Stimulated activated CD8-positive, alpha-beta memory T cell treated with anti-CD3 and anti-CD28 coated beads, Interleukin-7, amount 100 ng/mL, for 4 hours (primary cell): ENCODE data around the gene SLC25A23.

Source experiments
- DNase-seq, 2 donors: peaks; one replicate each; pipeline ENCODE4 v3.0.0-alpha.2; 2020; ENCODE audit warnings: low read depth in 2 of 2

SLC25A23 gene

GRCh38 chr19:6424939-6425731, 34.5 kb downstream of the SLC25A23 start:
- peak; percentile 99 to 100 for DNase-seq

DNA sequence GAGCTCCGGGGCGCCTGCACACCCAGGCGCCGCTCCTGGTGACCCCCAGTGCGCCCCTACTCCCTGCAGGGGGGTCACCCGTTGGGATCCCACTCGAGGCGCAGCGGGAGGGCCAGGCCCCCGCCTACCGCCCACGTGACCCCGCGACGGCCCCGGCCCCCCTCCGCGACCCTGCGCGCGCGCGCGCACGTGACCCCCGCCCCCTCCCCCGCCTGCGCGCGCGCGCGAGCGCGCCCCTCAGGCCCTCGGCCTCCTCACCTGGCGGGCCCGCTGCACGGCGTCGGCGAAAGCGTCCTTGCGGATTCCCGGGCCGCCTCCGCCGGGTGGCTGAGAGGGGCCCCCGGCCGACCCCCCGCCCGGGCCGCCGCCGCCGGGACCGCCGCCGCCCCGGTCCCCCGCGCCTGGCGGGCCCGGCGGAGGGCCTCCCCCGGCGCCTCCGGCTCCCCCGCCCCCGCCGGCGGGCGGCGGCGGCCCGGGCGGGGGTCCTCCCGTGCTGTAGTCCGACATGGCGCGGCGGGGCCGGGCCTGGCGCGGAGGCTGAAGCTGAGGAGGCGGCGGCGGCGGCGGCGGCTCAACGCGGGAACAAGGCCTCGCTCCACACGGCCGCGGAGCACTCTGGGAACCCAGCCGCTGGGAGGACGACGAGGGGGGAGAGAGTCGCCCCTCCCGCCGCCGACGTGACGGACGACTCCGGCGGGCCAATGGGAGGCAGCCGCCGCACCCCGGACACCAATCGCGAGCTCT, 35.2 kb downstream of the SLC25A23 start, which contains the start of gene KHSRP:
KHSRP (minus strand) TSS at position 617 of the 744 bp plus-strand sequence; CDS start at position 507, 110 bp downstream.
- DNase-seq = peak in 1 of 2 donors; percentile 36

DNA sequence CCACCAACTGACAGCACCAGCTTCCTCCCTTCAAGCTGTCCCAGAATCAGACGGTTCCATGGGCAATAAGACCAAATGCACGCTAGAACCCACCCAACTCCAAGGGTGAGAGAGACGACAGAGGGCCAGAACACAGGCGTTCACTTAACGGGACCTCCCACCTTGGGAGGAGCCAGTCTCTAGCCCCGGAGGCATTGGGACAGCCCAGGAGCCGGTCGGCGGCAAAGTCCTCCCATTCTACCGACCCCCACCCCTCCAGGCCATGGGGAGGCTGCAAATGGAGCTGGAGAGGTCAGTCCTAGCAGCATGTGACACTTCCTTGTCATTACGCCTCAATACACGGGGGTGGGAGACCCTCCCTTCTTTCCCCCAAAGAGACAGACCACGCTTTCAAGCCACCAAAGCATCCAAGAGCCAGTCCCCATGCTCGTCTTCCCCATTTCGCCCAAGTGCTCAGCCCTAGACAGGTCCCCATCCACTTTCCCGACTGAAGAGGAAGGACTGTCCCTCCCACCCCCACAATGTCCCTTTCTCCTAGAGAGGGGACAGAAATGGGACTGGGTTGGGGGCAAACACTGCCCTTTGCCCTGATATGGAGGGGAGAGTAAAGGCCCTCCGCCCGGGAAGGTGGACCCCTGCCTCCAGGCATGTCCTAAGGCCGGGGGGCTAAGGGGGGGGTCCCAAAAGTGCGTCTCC, 35.9 kb downstream of the SLC25A23 start:
- no peak for DNase-seq

- no peak for DNase-seq
These were observed 38.2 kb downstream of the SLC25A23 start for GRCh38 chr19:6421075-6422014.

GRCh38 chr19:6418562-6418932, 41.0 kb downstream of the SLC25A23 start:
- DNase-seq = no peak

DNA sequence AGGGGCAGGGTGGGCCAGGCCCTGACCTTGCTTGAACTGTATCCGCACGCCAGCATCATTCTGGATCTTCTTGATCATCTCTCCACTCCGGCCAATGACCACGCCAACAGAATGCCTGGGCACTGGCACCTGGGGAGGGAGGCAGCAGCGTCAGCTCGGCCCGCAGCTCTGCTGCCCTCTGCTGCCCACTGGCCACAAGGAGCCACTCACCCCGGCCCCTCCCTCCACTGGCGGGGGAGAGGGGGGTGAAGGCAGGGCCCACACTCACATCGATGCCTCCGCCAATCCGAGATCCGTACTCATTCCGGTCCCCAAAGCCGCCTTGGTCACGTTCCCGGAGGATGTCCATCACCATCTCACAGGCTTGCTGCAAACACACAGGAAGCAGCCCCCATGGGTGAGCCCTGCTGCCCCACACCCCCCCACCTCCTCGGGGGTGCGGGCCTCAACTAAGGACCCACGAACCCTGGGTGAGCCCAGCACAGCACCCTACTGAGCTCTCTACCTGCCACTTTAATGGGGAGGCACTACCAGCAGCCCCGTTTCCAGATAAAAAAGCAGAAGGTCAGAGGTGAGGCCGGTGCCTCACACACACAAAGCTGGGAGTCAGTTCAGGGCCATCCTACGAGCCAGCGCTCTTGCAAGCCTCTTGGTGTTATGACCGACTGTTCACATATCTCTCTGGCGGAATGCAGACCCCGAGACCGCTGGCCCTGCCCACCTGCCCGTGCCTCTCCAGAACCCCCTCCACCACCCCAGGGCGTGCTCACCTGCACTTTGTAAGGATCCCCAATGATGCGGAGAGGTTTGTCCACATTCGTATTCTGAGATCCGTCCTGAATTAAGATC, 41.7 kb downstream of the SLC25A23 start:
- DNase-seq = no peak

DNA sequence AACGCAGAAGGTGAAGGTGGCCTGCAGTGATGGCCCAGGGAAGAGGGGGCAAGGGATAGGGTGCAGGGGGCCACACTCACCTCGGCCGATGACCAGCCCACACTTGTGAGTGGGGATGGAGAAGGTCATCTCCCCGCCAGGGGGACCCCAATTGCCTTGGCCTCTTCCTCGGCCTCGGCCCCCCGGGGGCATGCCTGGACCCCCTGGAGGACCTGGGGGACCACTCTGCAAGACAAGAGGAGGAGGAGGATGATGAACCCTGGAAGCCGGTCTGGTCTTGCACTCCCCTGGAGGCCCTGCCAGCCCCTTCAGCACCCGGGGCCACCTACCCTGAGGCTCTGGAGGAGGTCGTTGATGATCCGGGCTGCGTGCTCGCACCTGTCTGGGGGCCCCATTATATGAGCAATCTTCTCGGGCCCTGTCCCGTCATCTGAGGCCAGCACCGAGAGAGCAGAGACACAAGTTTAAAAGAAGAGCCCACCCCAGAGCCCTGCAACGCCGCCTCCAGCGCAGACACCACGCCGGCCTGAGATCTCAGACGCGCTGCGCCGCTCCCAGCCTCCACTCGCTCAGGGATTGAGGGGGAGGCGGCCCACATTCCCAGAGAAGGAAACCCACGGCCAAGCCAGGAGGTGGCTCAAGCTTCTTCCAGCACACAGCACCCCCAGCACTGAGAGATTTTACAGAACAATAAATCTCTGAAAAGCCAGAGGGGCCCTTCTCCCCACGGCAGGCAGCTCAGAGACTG, 42.8 kb downstream of the SLC25A23 start:
- DNase-seq = no peak

DNA sequence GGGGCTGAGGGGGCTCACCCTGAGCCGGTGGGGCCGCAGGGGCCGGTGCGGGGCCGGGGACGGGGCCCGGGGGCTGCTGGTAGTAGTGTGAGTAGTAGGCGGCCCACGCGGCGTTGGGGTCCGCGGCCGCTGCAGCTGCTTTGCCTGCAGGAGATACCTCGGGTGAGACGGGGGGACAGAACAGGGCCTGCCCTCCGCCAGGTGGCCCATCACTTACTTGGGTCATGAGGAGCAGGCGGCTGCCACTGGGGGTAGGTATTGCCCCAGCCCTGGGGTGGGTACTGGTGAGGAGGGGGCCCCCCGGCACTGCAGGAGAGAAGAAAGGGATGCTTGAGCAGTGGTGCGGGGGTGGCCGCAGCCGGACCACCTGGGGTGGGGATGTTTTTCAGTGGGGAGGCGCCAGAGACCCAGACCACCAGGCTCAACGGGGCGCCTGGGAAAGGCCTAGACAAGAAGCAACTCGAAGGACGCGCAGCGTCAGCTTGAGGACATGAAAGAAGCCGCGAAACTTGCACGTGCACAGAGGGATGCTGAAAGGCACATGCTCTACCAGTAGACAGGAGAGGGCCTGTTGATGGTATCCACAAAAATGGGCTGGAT, 43.9 kb downstream of the SLC25A23 start:
- DNase-seq = no peak

DNA sequence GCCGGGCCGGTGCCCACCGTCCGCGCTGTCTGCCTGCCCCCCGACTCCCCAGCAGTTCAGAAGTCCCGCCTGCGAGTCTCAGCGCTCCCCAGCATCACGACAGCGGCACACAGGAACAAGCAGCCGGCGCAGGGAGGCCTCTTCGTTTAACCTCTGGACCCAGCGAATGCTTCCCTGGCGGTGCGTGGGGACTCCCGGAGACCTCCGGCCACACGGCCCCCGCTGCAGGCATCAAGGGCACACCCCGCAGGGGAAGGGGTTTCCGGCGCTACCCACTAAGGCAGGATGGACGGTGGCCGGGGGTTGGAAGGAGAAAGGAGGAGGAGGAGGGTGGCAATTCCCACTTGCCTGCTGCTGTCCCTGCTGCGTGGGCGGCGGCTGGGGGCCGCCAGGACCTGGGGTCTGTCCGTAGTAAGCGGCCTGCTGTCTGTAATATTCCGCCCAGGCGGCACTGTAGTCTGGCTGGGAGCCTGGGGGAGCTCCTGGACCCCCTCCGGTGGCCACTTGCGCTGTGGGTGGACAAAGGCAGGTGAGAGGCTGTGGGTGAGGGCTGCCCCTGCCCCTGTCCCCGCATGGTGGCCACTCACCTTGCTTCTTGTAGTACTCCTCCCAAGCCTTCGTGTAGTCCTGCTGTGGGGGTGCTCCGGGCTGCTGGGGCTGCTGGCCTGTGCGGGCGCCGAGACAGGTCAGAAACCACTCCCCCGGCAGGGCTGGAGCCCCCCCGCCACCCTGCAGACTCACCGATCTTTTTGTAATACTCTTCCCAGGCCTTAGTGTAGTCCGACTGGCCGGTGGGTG, 44.6 kb downstream of the SLC25A23 start:
- DNase-seq = no peak

DNA sequence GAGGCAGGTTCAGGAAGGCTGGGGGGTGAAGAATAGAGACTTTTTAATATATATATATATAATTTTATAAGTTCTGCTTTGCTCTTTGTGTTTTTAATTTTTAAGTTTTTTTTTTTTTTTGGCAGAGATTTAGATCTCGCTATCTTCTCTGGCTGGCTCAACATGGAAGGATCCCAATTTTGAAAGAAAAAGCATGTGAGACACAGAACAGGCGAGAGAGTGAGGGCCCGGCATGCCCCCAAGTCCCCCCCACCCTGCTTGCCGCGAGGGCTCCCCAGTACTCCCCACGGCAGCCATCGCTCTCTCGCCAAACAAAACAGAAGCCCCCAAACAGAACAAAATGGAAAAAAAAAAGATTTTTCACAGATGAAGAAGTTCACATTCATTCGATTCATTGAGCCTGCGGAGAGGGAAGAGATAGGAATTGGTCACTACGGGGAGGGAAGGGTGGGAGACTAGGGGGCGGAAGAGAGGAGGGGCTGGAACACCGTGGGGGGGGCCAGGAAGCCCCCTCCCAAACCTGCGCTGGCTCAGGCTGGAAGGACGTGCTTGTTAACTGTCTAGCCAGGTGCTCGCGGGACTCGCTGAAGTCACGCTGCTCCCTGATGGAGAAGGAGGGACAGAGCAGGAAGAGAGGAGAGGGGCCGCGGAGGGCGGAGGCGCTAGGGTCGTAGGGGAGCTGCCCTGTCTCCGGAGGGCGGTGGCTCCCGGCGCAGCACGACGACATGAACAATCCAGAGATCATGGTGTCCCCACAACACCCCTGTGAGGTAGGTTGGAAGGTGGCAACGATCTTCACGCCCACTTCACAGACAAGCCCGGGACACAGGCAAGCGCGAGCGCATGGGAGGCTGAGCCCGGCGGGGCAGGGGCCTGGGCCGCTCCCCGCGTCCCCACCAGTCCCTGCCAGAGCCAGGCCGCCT, 45.6 kb downstream of the SLC25A23 start:
- no peak for DNase-seq

DNA sequence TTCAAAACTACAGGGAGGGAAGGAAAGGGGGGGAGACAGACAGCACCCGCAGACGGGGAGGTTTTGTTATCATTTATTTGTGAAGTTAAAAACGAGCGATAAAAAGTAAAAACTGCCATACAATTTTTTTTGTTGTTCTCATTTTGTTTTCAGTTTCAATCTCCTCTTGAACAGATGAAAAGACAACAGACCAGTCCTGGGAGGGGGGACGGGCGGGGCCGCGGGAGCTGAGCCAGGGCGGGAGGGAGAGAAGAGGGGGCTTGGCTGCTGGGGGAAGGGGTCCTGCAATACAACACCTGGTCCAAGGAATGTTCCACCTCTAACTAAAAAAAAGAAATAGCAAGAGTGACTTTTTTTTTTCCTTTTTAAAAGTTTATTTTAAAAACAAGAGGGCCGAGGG, 46.3 kb downstream of the SLC25A23 start:
- DNase-seq = no peak

DNA sequence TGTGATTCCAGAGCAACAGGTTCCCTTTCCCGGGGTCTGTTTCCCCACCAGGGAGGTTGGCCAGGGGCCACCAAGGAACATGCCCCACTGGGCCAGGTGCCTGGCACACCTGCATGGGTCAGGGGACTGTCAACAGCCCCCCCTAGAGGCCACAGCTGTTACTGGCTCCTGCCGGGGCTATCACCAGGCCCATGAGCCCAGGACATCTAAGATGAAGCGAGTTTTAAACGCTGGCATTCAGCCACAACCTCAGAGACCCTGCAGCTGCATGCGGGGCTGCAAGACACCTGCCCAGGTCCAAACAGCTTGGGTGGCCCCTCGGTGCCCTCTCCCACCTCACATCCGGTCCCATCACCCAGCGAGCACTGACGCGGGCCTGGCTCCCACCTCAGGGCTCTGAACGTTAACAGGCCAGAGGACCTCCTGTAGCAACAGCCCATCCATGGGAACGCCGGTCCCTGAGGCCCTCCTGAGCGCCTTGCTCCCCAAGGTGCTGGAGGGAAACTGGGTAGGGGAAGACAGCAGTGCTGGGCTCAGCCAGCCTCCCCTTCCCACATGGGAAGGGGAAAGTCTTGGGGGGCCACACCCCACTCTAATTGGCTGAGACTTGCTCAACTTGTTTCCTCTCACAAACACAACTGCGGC, 47.0 kb downstream of the SLC25A23 start:
- no peak for DNase-seq

- DNase-seq = no peak
These were observed 47.5 kb downstream of the SLC25A23 start for GRCh38 chr19:6412061-6412446.

GRCh38 chr19:6409346-6409745, 50.2 kb downstream of the SLC25A23 start:
- no peak for DNase-seq

- DNase-seq = no peak
These were observed 53.2 kb downstream of the SLC25A23 start for GRCh38 chr19:6406401-6406800.

DNA sequence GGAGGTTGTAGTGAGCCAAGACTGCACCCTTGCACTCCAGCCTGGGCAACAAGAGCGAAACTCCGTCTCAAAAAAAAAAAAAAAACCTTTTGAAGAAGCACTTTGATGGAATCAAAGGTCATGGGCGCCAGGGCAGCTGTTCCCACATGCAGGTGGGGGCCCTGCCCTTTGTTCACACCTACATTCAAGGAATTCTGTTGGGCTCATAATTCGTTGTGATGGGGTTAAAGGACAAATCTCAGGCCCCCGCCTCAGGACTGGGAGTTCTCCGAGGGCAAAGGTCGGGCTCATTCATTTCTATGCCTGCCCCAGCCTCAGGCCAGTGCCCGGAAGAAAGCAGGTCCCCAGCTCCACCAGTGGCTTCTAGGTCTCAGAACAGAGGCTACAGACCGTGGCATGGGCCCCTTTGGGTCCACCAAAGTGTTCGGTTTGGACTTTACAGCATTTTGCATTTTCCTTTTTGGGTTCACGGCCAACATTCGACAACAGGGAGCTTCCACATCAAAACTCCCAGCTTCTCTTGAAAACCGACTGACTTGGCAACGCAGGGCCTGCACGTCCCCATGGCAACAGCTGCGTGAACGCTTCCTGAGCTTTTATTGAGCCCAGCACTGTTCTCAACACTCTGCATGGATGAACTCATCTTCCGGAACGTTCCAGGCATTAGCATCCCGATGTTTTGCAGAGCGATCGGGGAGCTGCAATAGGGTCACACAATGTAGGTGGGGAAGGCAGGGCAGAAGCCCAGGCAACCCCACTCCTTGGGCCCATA, 56.6 kb downstream of the SLC25A23 start:
- no peak for DNase-seq
